ENCODE data around the gene SELL. TPM values are rescaled to one million over a fixed set of nuclear protein-coding genes. Genes with fewer than 3 reads are reported as not detected.

The SELL gene
- total RNA-seq, 2 experiments from 2014 or later = 0.16 to 2.2 TPM

GRCh38 chr1:169727307-169727706 is 15.9 kb upstream of the SELL start:
- DNase-seq (ENCODE audit: low spot score) = no peak
- BruUV-seq (replicated peaks) = no TSS peak
- H2AFZ ChIP-seq (ENCODE audit: low read length) = no peak overlapping the region
- H3K36me3 ChIP-seq (ENCODE audit: insufficient read depth, low read length) = no peaks in the 10 kb centered on the region
- no peaks in the 10 kb centered on the region for H3K4me1 ChIP-seq (ENCODE audit: insufficient read depth, low read length, poor library complexity, severe bottlenecking)
- TF ChIP-seq CTCF (conservative IDR thresholded peaks at IDR 0.05; ENCODE audit: low read length) = no peak
- no peak for TF ChIP-seq EZH2phosphoT487 (IDR thresholded peaks at IDR 0.05; ENCODE audit: borderline replicate concordance, low read depth, low read length)
- H3K27ac ChIP-seq (ENCODE audit: low read depth, low read length, poor library complexity, severe bottlenecking) = no peak overlapping the region
- no peak overlapping the region for H3K4me2 ChIP-seq (ENCODE audit: low read length)
- no peaks in the 10 kb centered on the region for H3K9me2 ChIP-seq (ENCODE audit: insufficient read depth, low read length)
- no peak overlapping the region for H3K4me3 ChIP-seq (ENCODE audit: low read depth, low read length, poor library complexity, severe bottlenecking)
- ChIA-PET CTCF (ENCODE audit: unreplicated experiment) (no interaction called here), POLR2A (no interaction called here)
- H3K79me2 ChIP-seq (ENCODE audit: insufficient read depth, low read depth, low read length) = no peaks in the 10 kb centered on the region
- no peaks in the 10 kb centered on the region for H3K9me3 ChIP-seq (ENCODE audit: low read length)
- no peaks in the 10 kb centered on the region for H4K20me1 ChIP-seq (ENCODE audit: insufficient read depth, low read length)
- intact Hi-C loops (cut with micrococcal nuclease; ENCODE audit: unreplicated experiment) = no loop called here

GRCh38 chr1:169726851-169727250 is 15.4 kb upstream of the SELL start:
- H3K9me3 ChIP-seq (ENCODE audit: low read length) = no peaks in the 10 kb centered on the region
- H2AFZ ChIP-seq (ENCODE audit: low read length) = no peak overlapping the region
- H3K4me2 ChIP-seq (ENCODE audit: low read length) = no peak overlapping the region
- H3K4me1 ChIP-seq (ENCODE audit: insufficient read depth, low read length, poor library complexity, severe bottlenecking) = no peaks in the 10 kb centered on the region
- H3K9me2 ChIP-seq (ENCODE audit: insufficient read depth, low read length) = no peaks in the 10 kb centered on the region
- no peak overlapping the region for H3K4me3 ChIP-seq (ENCODE audit: low read depth, low read length, poor library complexity, severe bottlenecking)
- no peaks in the 10 kb centered on the region for H3K36me3 ChIP-seq (ENCODE audit: insufficient read depth, low read length)
- H3K79me2 ChIP-seq (ENCODE audit: insufficient read depth, low read depth, low read length) = no peaks in the 10 kb centered on the region
- BruUV-seq (replicated peaks) = no TSS peak
- no peak overlapping the region for H3K27ac ChIP-seq (ENCODE audit: low read depth, low read length, poor library complexity, severe bottlenecking)
- no peaks in the 10 kb centered on the region for H4K20me1 ChIP-seq (ENCODE audit: insufficient read depth, low read length)
- intact Hi-C loops (cut with micrococcal nuclease; ENCODE audit: unreplicated experiment) = no loop called here
- DNase-seq (ENCODE audit: low spot score) = no peak
- CTCF ChIA-PET (ENCODE audit: unreplicated experiment) = no interaction called here
- POLR2A ChIA-PET = no interaction called here
- TF ChIP-seq CTCF (conservative IDR thresholded peaks at IDR 0.05; ENCODE audit: low read length) = no peak
- no peak for TF ChIP-seq EZH2phosphoT487 (IDR thresholded peaks at IDR 0.05; ENCODE audit: borderline replicate concordance, low read depth, low read length)

GRCh38 chr1:169725930-169726329 is 14.5 kb upstream of the SELL start:
- Histone ChIP-seq H4K20me1 (ENCODE audit: insufficient read depth, low read length) (no peaks in the 10 kb centered on the region), H3K79me2 (ENCODE audit: insufficient read depth, low read depth, low read length) (no peaks in the 10 kb centered on the region), H3K27ac (ENCODE audit: low read depth, low read length, poor library complexity, severe bottlenecking) (no peak overlapping the region), H3K9me3 (ENCODE audit: low read length) (no peaks in the 10 kb centered on the region), H3K9me2 (ENCODE audit: insufficient read depth, low read length) (no peaks in the 10 kb centered on the region), H3K4me3 (ENCODE audit: low read depth, low read length, poor library complexity, severe bottlenecking) (no peak overlapping the region), H2AFZ (ENCODE audit: low read length) (no peak overlapping the region), H3K36me3 (ENCODE audit: insufficient read depth, low read length) (no peaks in the 10 kb centered on the region), H3K4me1 (ENCODE audit: insufficient read depth, low read length, poor library complexity, severe bottlenecking) (no peaks in the 10 kb centered on the region), H3K4me2 (ENCODE audit: low read length) (no peak overlapping the region)
- ChIA-PET POLR2A (no interaction called here), CTCF (ENCODE audit: unreplicated experiment) (no interaction called here)
- BruUV-seq (replicated peaks) = no TSS peak
- DNase-seq (ENCODE audit: low spot score) = no peak
- intact Hi-C loops (cut with micrococcal nuclease; ENCODE audit: unreplicated experiment) = no loop called here
- TF ChIP-seq EZH2phosphoT487 (IDR thresholded peaks at IDR 0.05; ENCODE audit: borderline replicate concordance, low read depth, low read length) = no peak
- TF ChIP-seq CTCF (conservative IDR thresholded peaks at IDR 0.05; ENCODE audit: low read length) = no peak
